ENCODE results near the gene WDR37.

Gene WDR37

GRCh38 chr10:1130226-1130625 is 74.0 kb downstream of the WDR37 start:
- no peak overlapping the region for H3K4me3 ChIP-seq (ENCODE audit: low read length in 2 of 2)
- peaks cover 36 to 50% of the 10 kb centered on the region in 2 donors for H3K36me3 ChIP-seq (ENCODE audit: control insufficient read depth in 2 of 2, insufficient read depth in 2 of 2, low read length in 2 of 2)
- H3K9me3 ChIP-seq (ENCODE audit: control insufficient read depth in 2 of 2, low read length in 2 of 2) = no peaks in the 10 kb centered on the region
- H3K9ac ChIP-seq (ENCODE audit: low read depth in 1 of 2, low read length in 2 of 2) = no peak overlapping the region
- no peaks in the 10 kb centered on the region for H3K4me1 ChIP-seq (ENCODE audit: control insufficient read depth in 2 of 2, insufficient read depth in 2 of 2, low read length in 2 of 2)
- no peak overlapping the region for H3K27ac ChIP-seq (ENCODE audit: low read depth in 2 of 2, low read length in 2 of 2)
- no peaks in the 10 kb centered on the region for H3K27me3 ChIP-seq (ENCODE audit: control insufficient read depth in 2 of 2, insufficient read depth in 2 of 2, low read length in 2 of 2)

- H3K9ac ChIP-seq (ENCODE audit: low read depth in 1 of 2, low read length in 2 of 2) = no peak overlapping the region
- no peaks in the 10 kb centered on the region for H3K27me3 ChIP-seq (ENCODE audit: control insufficient read depth in 2 of 2, insufficient read depth in 2 of 2, low read length in 2 of 2)
- H3K4me1 ChIP-seq (ENCODE audit: control insufficient read depth in 2 of 2, insufficient read depth in 2 of 2, low read length in 2 of 2) = no peaks in the 10 kb centered on the region
- H3K4me3 ChIP-seq (ENCODE audit: low read length in 2 of 2) = no peak overlapping the region
- H3K9me3 ChIP-seq (ENCODE audit: control insufficient read depth in 2 of 2, low read length in 2 of 2) = no peaks in the 10 kb centered on the region
- H3K27ac ChIP-seq (ENCODE audit: low read depth in 2 of 2, low read length in 2 of 2) = no peak overlapping the region
- peaks cover 31 to 42% of the 10 kb centered on the region in 2 donors for H3K36me3 ChIP-seq (ENCODE audit: control insufficient read depth in 2 of 2, insufficient read depth in 2 of 2, low read length in 2 of 2)
These were observed 75.0 kb downstream of the WDR37 start for GRCh38 chr10:1130995-1131790.

- no peaks in the 10 kb centered on the region for H3K9me3 ChIP-seq (ENCODE audit: control insufficient read depth in 2 of 2, low read length in 2 of 2)
- H3K27ac ChIP-seq (ENCODE audit: low read depth in 2 of 2, low read length in 2 of 2) = no peak overlapping the region
- no peak overlapping the region for H3K4me3 ChIP-seq (ENCODE audit: low read length in 2 of 2)
- H3K4me1 ChIP-seq (ENCODE audit: control insufficient read depth in 2 of 2, insufficient read depth in 2 of 2, low read length in 2 of 2) = no peaks in the 10 kb centered on the region
- H3K9ac ChIP-seq (ENCODE audit: low read depth in 1 of 2, low read length in 2 of 2) = no peak overlapping the region
- H3K36me3 ChIP-seq (ENCODE audit: control insufficient read depth in 2 of 2, insufficient read depth in 2 of 2, low read length in 2 of 2) = peaks cover 29 to 35% of the 10 kb centered on the region in 2 donors
- H3K27me3 ChIP-seq (ENCODE audit: control insufficient read depth in 2 of 2, insufficient read depth in 2 of 2, low read length in 2 of 2) = no peaks in the 10 kb centered on the region
These were observed 76.4 kb downstream of the WDR37 start for GRCh38 chr10:1132584-1132983.

GRCh38 chr10:1133495-1134045 is 77.4 kb downstream of the WDR37 start:
- Histone ChIP-seq H3K27me3 (ENCODE audit: control insufficient read depth in 2 of 2, insufficient read depth in 2 of 2, low read length in 2 of 2) (no peaks in the 10 kb centered on the region), H3K9ac (ENCODE audit: low read depth in 1 of 2, low read length in 2 of 2) (no peak overlapping the region), H3K36me3 (ENCODE audit: control insufficient read depth in 2 of 2, insufficient read depth in 2 of 2, low read length in 2 of 2) (peaks cover 25 to 32% of the 10 kb centered on the region in 2 donors), H3K4me1 (ENCODE audit: control insufficient read depth in 2 of 2, insufficient read depth in 2 of 2, low read length in 2 of 2) (no peaks in the 10 kb centered on the region), H3K4me3 (ENCODE audit: low read length in 2 of 2) (no peak overlapping the region), H3K9me3 (ENCODE audit: control insufficient read depth in 2 of 2, low read length in 2 of 2) (peaks cover 0 to 5% of the 10 kb centered on the region in 2 donors), H3K27ac (ENCODE audit: low read depth in 2 of 2, low read length in 2 of 2) (no peak overlapping the region)

GRCh38 chr10:1134156-1134555 is 78.0 kb downstream of the WDR37 start:
- H3K27ac ChIP-seq (ENCODE audit: low read depth in 2 of 2, low read length in 2 of 2) = no peak overlapping the region
- H3K4me3 ChIP-seq (ENCODE audit: low read length in 2 of 2) = no peak overlapping the region
- no peaks in the 10 kb centered on the region for H3K27me3 ChIP-seq (ENCODE audit: control insufficient read depth in 2 of 2, insufficient read depth in 2 of 2, low read length in 2 of 2)
- no peaks in the 10 kb centered on the region for H3K4me1 ChIP-seq (ENCODE audit: control insufficient read depth in 2 of 2, insufficient read depth in 2 of 2, low read length in 2 of 2)
- no peak overlapping the region for H3K9ac ChIP-seq (ENCODE audit: low read depth in 1 of 2, low read length in 2 of 2)
- H3K36me3 ChIP-seq (ENCODE audit: control insufficient read depth in 2 of 2, insufficient read depth in 2 of 2, low read length in 2 of 2) = peaks cover 19 to 26% of the 10 kb centered on the region in 2 donors
- H3K9me3 ChIP-seq (ENCODE audit: control insufficient read depth in 2 of 2, low read length in 2 of 2) = peaks cover 0 to 6% of the 10 kb centered on the region in 2 donors

- Histone ChIP-seq H3K9ac (ENCODE audit: low read depth in 1 of 2, low read length in 2 of 2) (no peak overlapping the region), H3K4me1 (ENCODE audit: control insufficient read depth in 2 of 2, insufficient read depth in 2 of 2, low read length in 2 of 2) (no peaks in the 10 kb centered on the region), H3K27ac (ENCODE audit: low read depth in 2 of 2, low read length in 2 of 2) (no peak overlapping the region), H3K9me3 (ENCODE audit: control insufficient read depth in 2 of 2, low read length in 2 of 2) (peaks cover 0 to 6% of the 10 kb centered on the region in 2 donors), H3K36me3 (ENCODE audit: control insufficient read depth in 2 of 2, insufficient read depth in 2 of 2, low read length in 2 of 2) (peaks cover 0 to 5% of the 10 kb centered on the region in 2 donors), H3K4me3 (ENCODE audit: low read length in 2 of 2) (no peak overlapping the region), H3K27me3 (ENCODE audit: control insufficient read depth in 2 of 2, insufficient read depth in 2 of 2, low read length in 2 of 2) (no peaks in the 10 kb centered on the region)
These were observed 80.1 kb downstream of the WDR37 start for GRCh38 chr10:1136268-1136667.

GRCh38 chr10:1137499-1138163 is 81.4 kb downstream of the WDR37 start:
- H3K4me3 ChIP-seq (ENCODE audit: low read length in 2 of 2) = no peak overlapping the region
- no peak overlapping the region for H3K27ac ChIP-seq (ENCODE audit: low read depth in 2 of 2, low read length in 2 of 2)
- H3K9me3 ChIP-seq (ENCODE audit: control insufficient read depth in 2 of 2, low read length in 2 of 2) = peaks cover 0 to 6% of the 10 kb centered on the region in 2 donors
- H3K4me1 ChIP-seq (ENCODE audit: control insufficient read depth in 2 of 2, insufficient read depth in 2 of 2, low read length in 2 of 2) = no peaks in the 10 kb centered on the region
- no peaks in the 10 kb centered on the region for H3K27me3 ChIP-seq (ENCODE audit: control insufficient read depth in 2 of 2, insufficient read depth in 2 of 2, low read length in 2 of 2)
- H3K9ac ChIP-seq (ENCODE audit: low read depth in 1 of 2, low read length in 2 of 2) = no peak overlapping the region
- H3K36me3 ChIP-seq (ENCODE audit: control insufficient read depth in 2 of 2, insufficient read depth in 2 of 2, low read length in 2 of 2) = no peaks in the 10 kb centered on the region

GRCh38 chr10:1138529-1138928 is 82.3 kb downstream of the WDR37 start:
- no peaks in the 10 kb centered on the region for H3K4me1 ChIP-seq (ENCODE audit: control insufficient read depth in 2 of 2, insufficient read depth in 2 of 2, low read length in 2 of 2)
- H3K9ac ChIP-seq (ENCODE audit: low read depth in 1 of 2, low read length in 2 of 2) = no peak overlapping the region
- H3K27ac ChIP-seq (ENCODE audit: low read depth in 2 of 2, low read length in 2 of 2) = no peak overlapping the region
- no peaks in the 10 kb centered on the region for H3K36me3 ChIP-seq (ENCODE audit: control insufficient read depth in 2 of 2, insufficient read depth in 2 of 2, low read length in 2 of 2)
- H3K9me3 ChIP-seq (ENCODE audit: control insufficient read depth in 2 of 2, low read length in 2 of 2) = peaks cover 0 to 6% of the 10 kb centered on the region in 2 donors
- no peak overlapping the region for H3K4me3 ChIP-seq (ENCODE audit: low read length in 2 of 2)
- no peaks in the 10 kb centered on the region for H3K27me3 ChIP-seq (ENCODE audit: control insufficient read depth in 2 of 2, insufficient read depth in 2 of 2, low read length in 2 of 2)

GRCh38 chr10:1141261-1141660 is 85.1 kb downstream of the WDR37 start:
- Histone ChIP-seq H3K4me1 (ENCODE audit: control insufficient read depth in 2 of 2, insufficient read depth in 2 of 2, low read length in 2 of 2) (no peaks in the 10 kb centered on the region), H3K9ac (ENCODE audit: low read depth in 1 of 2, low read length in 2 of 2) (no peak overlapping the region), H3K4me3 (ENCODE audit: low read length in 2 of 2) (no peak overlapping the region), H3K27me3 (ENCODE audit: control insufficient read depth in 2 of 2, insufficient read depth in 2 of 2, low read length in 2 of 2) (no peaks in the 10 kb centered on the region), H3K36me3 (ENCODE audit: control insufficient read depth in 2 of 2, insufficient read depth in 2 of 2, low read length in 2 of 2) (no peaks in the 10 kb centered on the region), H3K9me3 (ENCODE audit: control insufficient read depth in 2 of 2, low read length in 2 of 2) (peaks cover 6% of the 10 kb centered on the region in 2 donors), H3K27ac (ENCODE audit: low read depth in 2 of 2, low read length in 2 of 2) (no peak overlapping the region)

GRCh38 chr10:1141701-1142100 is 85.5 kb downstream of the WDR37 start:
- H3K4me3 ChIP-seq (ENCODE audit: low read length in 2 of 2) = no peak overlapping the region
- H3K9me3 ChIP-seq (ENCODE audit: control insufficient read depth in 2 of 2, low read length in 2 of 2) = peaks cover 6% of the 10 kb centered on the region in 2 donors
- no peak overlapping the region for H3K9ac ChIP-seq (ENCODE audit: low read depth in 1 of 2, low read length in 2 of 2)
- no peaks in the 10 kb centered on the region for H3K36me3 ChIP-seq (ENCODE audit: control insufficient read depth in 2 of 2, insufficient read depth in 2 of 2, low read length in 2 of 2)
- H3K27me3 ChIP-seq (ENCODE audit: control insufficient read depth in 2 of 2, insufficient read depth in 2 of 2, low read length in 2 of 2) = no peaks in the 10 kb centered on the region
- no peak overlapping the region for H3K27ac ChIP-seq (ENCODE audit: low read depth in 2 of 2, low read length in 2 of 2)
- H3K4me1 ChIP-seq (ENCODE audit: control insufficient read depth in 2 of 2, insufficient read depth in 2 of 2, low read length in 2 of 2) = no peaks in the 10 kb centered on the region

Data from mucosa of rectum (tissue), 2 donors.